ENCODE results near the gene ARL5A. TPM values are rescaled to one million over a fixed set of nuclear protein-coding genes. Genes with fewer than 3 reads are reported as not detected.

The ARL5A gene
- total and polyA plus RNA-seq, 9 of the 15 experiments (the other 6 are each of a cell fraction or from before 2014, with no cell fraction given), result 16.3 to 117 (median 88.4) TPM

DNA sequence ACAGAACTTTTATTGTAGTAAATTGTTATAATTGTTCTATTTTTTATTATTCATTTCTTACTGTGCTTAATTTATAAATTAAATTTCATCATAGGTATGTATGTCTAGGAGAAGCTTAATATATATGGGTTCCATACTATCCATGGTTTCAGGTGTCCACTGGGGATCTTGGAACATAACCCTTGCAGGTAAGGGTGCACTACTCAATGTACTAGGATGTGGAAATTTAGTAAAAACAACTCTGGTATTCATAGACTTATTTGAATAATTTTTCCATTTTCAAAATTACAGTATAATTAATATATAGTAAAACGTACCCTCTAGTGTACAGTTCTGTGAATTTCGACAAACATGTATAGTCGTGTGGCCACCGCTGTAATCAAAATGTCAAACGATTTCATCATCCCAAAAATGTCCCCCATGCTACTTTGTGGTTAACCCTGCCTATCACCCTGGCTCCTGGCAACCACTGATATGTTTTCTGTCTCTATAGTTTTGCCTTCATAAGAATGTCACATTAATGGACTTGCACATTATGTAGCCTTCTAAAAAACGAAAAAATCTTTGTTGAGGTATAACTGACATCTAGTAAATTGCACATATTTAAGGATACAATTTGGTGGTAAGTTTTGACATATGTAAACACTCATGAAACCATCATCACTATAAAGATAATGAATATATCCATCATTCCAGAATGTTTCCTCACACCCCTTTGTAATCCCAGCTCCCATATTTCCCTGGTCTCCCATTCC is 45.7 kb downstream of the ARL5A start:
- peaks cover 0 to 35% of the 10 kb centered on the region in 2 experiments for H3K4me1 ChIP-seq (replicated peaks in 1 of 2; ENCODE audit: control insufficient read depth in 2 of 2, insufficient read depth in 2 of 2, low read length in 2 of 2)
- ChIA-PET POLR2A (interaction anchor here (0.6 to 2.4 kb wide), 3 partner anchors 14 to 493 kb away, joined by 3 to 6 read pairs (median 4); no protein-coding TSS in a partner anchor), CTCF (ENCODE audit: low intra/inter-chr PET ratio) (no interaction called here)
- peak; percentile 79 for FAIRE-seq
- peak; percentile 95 for ATAC-seq
- peak; percentile 66 to 88 (median 78) for DNase-seq (ENCODE audit: extremely low read depth in 1 of 4, low spot score in 3 of 4)
- peak overlapping the region; percentile 69 for H3K27ac ChIP-seq (ENCODE audit: extremely low read depth, low read depth, low read length)
- no peaks in the 10 kb centered on the region for H3K27me3 ChIP-seq (ENCODE audit: control insufficient read depth in 2 of 2, insufficient read depth in 2 of 2, low read length in 2 of 2)
- H3K9ac ChIP-seq (ENCODE audit: insufficient read depth in 1 of 2, low read depth in 2 of 2, low read length in 2 of 2), result peak overlapping the region in 1 of 2 experiments; percentile 45; a peak in 2 of 4 replicates
- in situ Hi-C loops (cut with MboI), result no loop called here
- intact Hi-C loops (cut with micrococcal nuclease), result loop anchor here (5.0 kb wide), 1 partner anchor 85 kb away; no protein-coding TSS in a partner anchor
- H3K36me3 ChIP-seq (ENCODE audit: control insufficient read depth, insufficient read depth, low read length), result peaks cover 41% of the 10 kb centered on the region
- H2AFZ ChIP-seq (ENCODE audit: low read depth, low read length), result no peak overlapping the region
- whole genome bisulfite sequencing (ENCODE audit: insufficient coverage, low coverage, missing lambda C conversion rate), result 0% methylated on average over 6 of the region's 6 CpGs
- H4K20me1 ChIP-seq (replicated peaks; ENCODE audit: control insufficient read depth, insufficient read depth, low read length), result no peaks in the 10 kb centered on the region
- H3K4me2 ChIP-seq (ENCODE audit: insufficient read depth, low read length), result peak overlapping the region; percentile 32
- H3K9me1 ChIP-seq (ENCODE audit: control insufficient read depth, insufficient read depth, low read length), result no peaks in the 10 kb centered on the region
- BruUV-seq (replicated peaks), result no TSS peak
- no peaks in the 10 kb centered on the region; the same call in 1 of the 2 replicates for H3K9me3 ChIP-seq (replicated peaks; ENCODE audit: control insufficient read depth, insufficient read depth, low read depth, low read length)
- no peaks in the 10 kb centered on the region for H3K79me2 ChIP-seq (ENCODE audit: control insufficient read depth, insufficient read depth, low read length)
- H3K4me3 ChIP-seq, result no peak overlapping the region
- TF ChIP-seq ILF3 (IDR thresholded peaks at IDR 0.05; ENCODE audit: borderline replicate concordance) (no peak), IRF2 (CRISPR knock-in tag; IDR thresholded peaks at IDR 0.05) (no peak), XRCC3 (IDR thresholded peaks at IDR 0.05) (no peak), MECOM (CRISPR knock-in tag; IDR thresholded peaks at IDR 0.05) (peak; percentile 31; the same call in 1 of the 2 replicates), HDAC3 (IDR thresholded peaks at IDR 0.05; ENCODE audit: borderline replicate concordance, partially characterized antibody) (peak; percentile 86), KLF16 (IDR thresholded peaks at IDR 0.05) (peak; percentile 87), CBFA2T3 (IDR thresholded peaks at IDR 0.05) (peak; percentile 92), SREBF2 (CRISPR knock-in tag; IDR thresholded peaks at IDR 0.05) (no peak), L3MBTL2 (IDR thresholded peaks at IDR 0.05) (peak; percentile 51), EHMT2 (IDR thresholded peaks at IDR 0.05) (no peak), KLF13 (tag; IDR thresholded peaks at IDR 0.05; ENCODE audit: borderline replicate concordance, low read depth) (no peak), NEUROD1 (IDR thresholded peaks at IDR 0.05; ENCODE audit: borderline replicate concordance, low read depth, low read length, partially characterized antibody) (peak; percentile 79), FOXM1 (IDR thresholded peaks at IDR 0.05; ENCODE audit: low read depth) (peak; percentile 65; the same call in 1 of the 2 replicates), FOXM1 (CRISPR knock-in tag; IDR thresholded peaks at IDR 0.05; ENCODE audit: low read depth) (no peak), ARID2 (IDR thresholded peaks at IDR 0.05) (no peak), SPI1 (IDR thresholded peaks at IDR 0.05; ENCODE audit: borderline replicate concordance, low read depth, low read length) (no peak), KAT7 (CRISPR knock-in tag; IDR thresholded peaks at IDR 0.05; ENCODE audit: borderline replicate concordance) (0 out of 2 replicates have a peak, but pooled peaks have one; percentile 48), TEAD4 (IDR thresholded peaks at IDR 0.05; ENCODE audit: low read length) (peak; percentile 98), TEAD4 (CRISPR knock-in tag; IDR thresholded peaks at IDR 0.05; ENCODE audit: borderline replicate concordance) (no peak), TEAD1 (CRISPR knock-in tag; IDR thresholded peaks at IDR 0.05) (peak; percentile 87 to 88; a peak in 3 of 4 replicates), THRAP3 (IDR thresholded peaks at IDR 0.05; ENCODE audit: borderline replicate concordance) (no peak), RFX7 (CRISPR knock-in tag; IDR thresholded peaks at IDR 0.05) (no peak)
- TF ChIP-seq, protein P1, sequence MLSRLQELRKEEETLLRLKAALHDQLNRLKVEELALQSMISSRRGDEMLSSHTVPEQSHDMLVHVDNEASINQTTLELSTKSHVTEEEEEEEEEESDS (CRISPR knock-in tag; IDR thresholded peaks at IDR 0.05), result no peak
- TF ChIP-seq, protein P2, sequence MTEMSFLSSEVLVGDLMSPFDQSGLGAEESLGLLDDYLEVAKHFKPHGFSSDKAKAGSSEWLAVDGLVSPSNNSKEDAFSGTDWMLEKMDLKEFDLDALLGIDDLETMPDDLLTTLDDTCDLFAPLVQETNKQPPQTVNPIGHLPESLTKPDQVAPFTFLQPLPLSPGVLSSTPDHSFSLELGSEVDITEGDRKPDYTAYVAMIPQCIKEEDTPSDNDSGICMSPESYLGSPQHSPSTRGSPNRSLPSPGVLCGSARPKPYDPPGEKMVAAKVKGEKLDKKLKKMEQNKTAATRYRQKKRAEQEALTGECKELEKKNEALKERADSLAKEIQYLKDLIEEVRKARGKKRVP (CRISPR knock-in tag; IDR thresholded peaks at IDR 0.05), result peak; percentile 99

Measured in K562 (cell line).